Measurements from ENCODE around the gene FLAD1. TPM values are rescaled to one million over a fixed set of nuclear protein-coding genes. Genes with fewer than 3 reads are reported as not detected.

FLAD1 gene
- 31.2 TPM for total RNA-seq

- Histone ChIP-seq H3K27ac (peak within 1 kb of the TSS; percentile 56 to 59), H3K4me3 (peak within 1 kb of the TSS; percentile 58 to 84), H3K36me3 (peaks cover 10 to 11% of the 10 kb centered on the region in 2 donors), H3K4me1 (peaks cover 7 to 10% of the 10 kb centered on the region in 2 donors), H3K9me3 (no peaks in the 10 kb centered on the region), H3K27me3 (no peaks in the 10 kb centered on the region)
- DNase-seq (ENCODE audit: low spot score in 2 of 2), result peak; percentile 97 to 99
- intact Hi-C loops (cut with DNase I), result loop anchor here (1.0 to 2.0 kb wide), 4 partner anchors 8 to 27 kb away; partner anchors contain the start of genes PBXIP1 and PYGO2
- TF ChIP-seq CTCF (IDR thresholded peaks at IDR 0.05), result no peak
Measured at GRCh38 chr1:154982897-154983648, at the start of gene FLAD1. TSS of gene FLAD1 (plus strand) at chr1:154983344. CDS start at chr1:154983695, 351 bp downstream.

- Histone ChIP-seq H3K27ac (no peak overlapping the region), H3K27me3 (no peaks in the 10 kb centered on the region), H3K4me1 (peaks cover 0 to 13% of the 10 kb centered on the region in 2 donors), H3K36me3 (peaks cover 14 to 18% of the 10 kb centered on the region in 2 donors), H3K9me3 (no peaks in the 10 kb centered on the region), H3K4me3 (no peak overlapping the region)
- TF ChIP-seq CTCF (IDR thresholded peaks at IDR 0.05), result no peak
- intact Hi-C loops (cut with DNase I), result no loop called here
- no peak for DNase-seq (ENCODE audit: low spot score in 2 of 2)
Measured at GRCh38 chr1:154934358-154934948, 48.7 kb upstream of the FLAD1 start.

GRCh38 chr1:154935749-154936554 lies 47.2 kb upstream of the FLAD1 start:
- no peak for DNase-seq (ENCODE audit: low spot score in 2 of 2)
- no peaks in the 10 kb centered on the region for H3K27me3 ChIP-seq
- intact Hi-C loops (cut with DNase I), result loop anchor here (1.0 to 5.0 kb wide), 3 partner anchors 201 to 377 kb away; partner anchors contain the start of gene SLC50A1
- H3K4me3 ChIP-seq, result peak overlapping the region; percentile 73 to 75
- no peak for TF ChIP-seq CTCF (IDR thresholded peaks at IDR 0.05)
- H3K4me1 ChIP-seq, result peaks cover 0 to 13% of the 10 kb centered on the region in 2 donors
- H3K9me3 ChIP-seq, result no peaks in the 10 kb centered on the region
- peaks cover 3 to 10% of the 10 kb centered on the region in 2 donors for H3K36me3 ChIP-seq
- H3K27ac ChIP-seq, result peak overlapping the region; percentile 97 to 98

GRCh38 chr1:154936555-154937084 lies 46.5 kb upstream of the FLAD1 start, which contains the start of gene PMVK:
TSS of gene PMVK (minus strand) at chr1:154936719. CDS start at chr1:154936685, 34 bp downstream.
- DNase-seq (ENCODE audit: low spot score in 2 of 2), result peak; percentile 84 to 98
- no peaks in the 10 kb centered on the region for H3K9me3 ChIP-seq
- peak in 2 of 3 experiments; percentile 26 to 42 for TF ChIP-seq CTCF (IDR thresholded peaks at IDR 0.05)
- intact Hi-C loops (cut with DNase I), result loop anchor here (1.0 to 5.0 kb wide), 8 partner anchors 20 to 377 kb away; partner anchors contain the start of genes KCNN3, PBXIP1, SLC50A1 and ZBTB7B
- H3K27me3 ChIP-seq, result no peaks in the 10 kb centered on the region
- peak within 1 kb of the TSS; percentile 97 to 98 for H3K27ac ChIP-seq
- peak within 1 kb of the TSS; percentile 73 to 75 for H3K4me3 ChIP-seq
- peaks cover 0 to 13% of the 10 kb centered on the region in 2 donors for H3K4me1 ChIP-seq
- H3K36me3 ChIP-seq, result peaks cover 0 to 6% of the 10 kb centered on the region in 2 donors
